VCaP (cell line): ENCODE measurements around the gene PELI1.

ENCODE experiments used
- H3K27ac ChIP-seq: fragments of 450-650 bp; 2 replicates; pipeline ENCODE4 v1.5.1; 2017
- TF ChIP-seq, protein P1 (sequence below): fragments of 450-650 bp; conservative IDR thresholded peaks from 2 replicates; pipeline ENCODE4 v1.5.1; 2017; ENCODE audit warnings: mild to moderate bottlenecking, moderate library complexity

Gene PELI1

DNA sequence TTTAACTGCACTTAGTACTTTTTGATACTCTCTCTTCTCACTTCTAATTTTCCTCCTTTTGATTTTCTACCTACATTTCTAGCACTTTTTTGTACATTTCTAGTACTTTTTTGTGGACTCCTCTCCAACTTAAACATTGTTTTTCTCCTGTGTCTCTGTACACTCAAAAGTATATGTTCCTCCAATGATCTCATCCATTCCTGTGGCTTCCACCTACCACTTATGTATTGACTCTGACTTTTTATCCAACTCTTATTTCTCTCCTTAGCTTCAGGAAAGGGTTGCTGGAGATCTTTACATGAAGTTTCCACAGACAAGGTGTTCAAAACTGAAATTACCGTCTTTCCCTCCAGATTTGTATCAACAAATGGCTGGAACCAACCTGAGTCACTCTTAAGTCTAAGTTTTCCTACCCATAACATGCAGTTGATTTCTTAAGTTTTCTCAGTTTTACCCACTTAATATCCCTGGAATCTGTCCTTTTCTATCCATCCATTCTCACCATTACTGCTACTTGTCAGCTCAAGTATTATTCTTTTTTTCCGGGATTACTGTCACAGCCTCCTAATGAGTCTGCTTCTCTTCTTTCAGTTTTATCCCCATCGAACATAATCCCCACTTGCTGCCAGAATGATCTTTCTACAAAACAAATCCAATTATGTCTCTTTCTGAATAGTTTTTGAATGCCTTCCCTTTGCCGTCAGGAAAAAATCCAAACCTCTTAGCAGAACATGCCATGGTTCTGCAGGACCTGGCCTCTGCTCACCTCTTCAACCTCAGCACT is 22.6 kb upstream of the PELI1 start:
- TF ChIP-seq, protein P1, sequence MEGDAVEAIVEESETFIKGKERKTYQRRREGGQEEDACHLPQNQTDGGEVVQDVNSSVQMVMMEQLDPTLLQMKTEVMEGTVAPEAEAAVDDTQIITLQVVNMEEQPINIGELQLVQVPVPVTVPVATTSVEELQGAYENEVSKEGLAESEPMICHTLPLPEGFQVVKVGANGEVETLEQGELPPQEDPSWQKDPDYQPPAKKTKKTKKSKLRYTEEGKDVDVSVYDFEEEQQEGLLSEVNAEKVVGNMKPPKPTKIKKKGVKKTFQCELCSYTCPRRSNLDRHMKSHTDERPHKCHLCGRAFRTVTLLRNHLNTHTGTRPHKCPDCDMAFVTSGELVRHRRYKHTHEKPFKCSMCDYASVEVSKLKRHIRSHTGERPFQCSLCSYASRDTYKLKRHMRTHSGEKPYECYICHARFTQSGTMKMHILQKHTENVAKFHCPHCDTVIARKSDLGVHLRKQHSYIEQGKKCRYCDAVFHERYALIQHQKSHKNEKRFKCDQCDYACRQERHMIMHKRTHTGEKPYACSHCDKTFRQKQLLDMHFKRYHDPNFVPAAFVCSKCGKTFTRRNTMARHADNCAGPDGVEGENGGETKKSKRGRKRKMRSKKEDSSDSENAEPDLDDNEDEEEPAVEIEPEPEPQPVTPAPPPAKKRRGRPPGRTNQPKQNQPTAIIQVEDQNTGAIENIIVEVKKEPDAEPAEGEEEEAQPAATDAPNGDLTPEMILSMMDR, result no peak

DNA sequence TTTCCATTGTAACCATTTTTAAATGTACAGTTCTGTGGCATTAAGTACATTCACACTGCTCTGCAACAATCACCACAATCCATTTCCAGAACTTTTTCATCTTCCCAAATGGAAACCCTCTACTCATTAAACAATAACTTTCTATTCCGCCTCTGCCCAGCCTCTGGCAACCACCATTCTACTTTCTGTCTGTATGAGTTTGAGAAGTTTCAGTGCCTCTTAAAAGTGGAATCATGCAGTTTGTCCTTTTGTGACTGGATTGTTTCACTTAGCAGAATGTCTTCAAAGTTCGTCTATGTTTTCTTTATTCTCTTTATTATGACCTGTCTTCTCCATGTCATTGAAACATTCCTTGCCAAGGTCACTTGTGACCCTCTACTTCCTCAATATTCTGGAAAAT is 22.0 kb upstream of the PELI1 start:
- H3K27ac ChIP-seq, result no peak overlapping the region
- TF ChIP-seq, protein P1, result no peak

More for the DNA sequence above, 22.6 kb upstream of the PELI1 start:
- H3K27ac ChIP-seq, result no peak overlapping the region

DNA sequence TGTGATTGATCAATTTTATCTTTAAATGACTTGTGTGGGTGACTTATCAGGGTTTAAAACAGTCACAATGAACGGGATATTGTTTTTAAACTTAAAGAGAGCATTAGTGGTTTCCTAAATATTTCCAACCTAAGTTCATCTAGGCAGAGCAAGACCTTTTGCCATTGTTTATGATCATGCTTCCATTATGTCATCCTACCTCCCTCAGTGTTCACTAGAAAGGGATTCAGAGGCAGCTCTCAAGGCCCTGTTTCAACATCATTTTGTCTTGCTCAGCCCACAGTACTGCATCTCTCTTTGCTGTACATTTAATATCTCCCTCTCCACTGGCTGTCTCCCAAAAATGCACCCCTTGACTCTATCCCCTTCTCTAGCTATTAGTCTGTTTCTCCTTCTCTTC is 21.5 kb upstream of the PELI1 start:
- H3K27ac ChIP-seq, result no peak overlapping the region
- TF ChIP-seq, protein P1, result no peak

DNA sequence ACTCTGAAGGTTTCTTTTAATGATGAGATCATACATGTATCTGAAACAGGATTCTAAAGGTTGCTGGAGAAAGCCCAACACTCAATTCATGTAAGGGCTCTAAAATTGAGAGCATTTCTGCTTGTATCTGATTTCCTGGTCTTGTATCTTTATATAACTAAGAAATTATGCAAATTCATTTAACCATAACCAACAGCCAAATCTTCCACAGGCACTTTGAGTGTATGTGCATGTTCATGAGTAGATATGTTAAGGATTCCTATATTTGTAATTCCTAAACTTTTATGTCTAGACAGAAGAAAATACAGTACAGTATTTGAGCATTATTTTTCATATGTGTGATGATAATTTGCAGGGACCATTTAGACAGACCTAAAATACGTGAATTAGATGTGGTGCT is 20.4 kb upstream of the PELI1 start:
- TF ChIP-seq, protein P1, result no peak
- H3K27ac ChIP-seq, result no peak overlapping the region

DNA sequence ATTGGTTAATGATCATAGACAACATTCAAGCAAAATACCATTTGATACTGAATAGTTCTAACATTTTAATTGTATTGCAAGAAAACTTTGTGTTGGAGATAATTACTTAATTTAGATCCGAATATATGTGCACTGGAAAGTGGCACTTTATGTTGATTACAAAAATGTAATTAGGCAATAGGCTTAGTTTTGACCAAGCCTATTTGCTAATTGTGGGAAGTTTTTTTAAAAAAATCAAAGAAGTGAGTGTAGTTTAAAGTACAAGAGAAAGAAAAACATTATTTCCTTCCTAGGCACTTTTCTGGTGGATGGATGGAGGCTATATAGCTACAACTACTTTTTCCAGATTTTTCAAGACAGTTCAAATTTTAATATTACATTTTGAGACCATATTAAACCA is 18.3 kb upstream of the PELI1 start:
- TF ChIP-seq, protein P1, result no peak
- no peak overlapping the region for H3K27ac ChIP-seq

DNA sequence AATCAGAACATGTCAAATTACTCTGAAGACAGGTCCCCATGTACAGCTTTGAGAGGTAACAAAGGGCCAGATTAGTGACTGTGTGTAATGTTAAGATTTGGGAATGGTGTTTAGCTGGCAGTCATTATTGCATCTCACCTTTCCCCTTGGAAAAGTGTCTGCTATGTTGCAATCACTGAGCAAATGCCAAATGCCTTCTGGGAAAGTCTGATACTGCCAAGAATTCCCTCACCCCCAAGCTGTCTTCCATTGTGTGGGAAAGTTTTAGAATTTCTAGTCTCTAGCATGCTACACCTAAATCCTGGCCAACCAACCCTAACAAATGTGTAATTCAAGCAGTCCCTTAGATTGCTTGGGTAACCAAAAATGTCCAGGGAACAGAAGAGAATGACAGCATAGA is 13.6 kb upstream of the PELI1 start:
- TF ChIP-seq, protein P1, result no peak
- no peak overlapping the region for H3K27ac ChIP-seq

DNA sequence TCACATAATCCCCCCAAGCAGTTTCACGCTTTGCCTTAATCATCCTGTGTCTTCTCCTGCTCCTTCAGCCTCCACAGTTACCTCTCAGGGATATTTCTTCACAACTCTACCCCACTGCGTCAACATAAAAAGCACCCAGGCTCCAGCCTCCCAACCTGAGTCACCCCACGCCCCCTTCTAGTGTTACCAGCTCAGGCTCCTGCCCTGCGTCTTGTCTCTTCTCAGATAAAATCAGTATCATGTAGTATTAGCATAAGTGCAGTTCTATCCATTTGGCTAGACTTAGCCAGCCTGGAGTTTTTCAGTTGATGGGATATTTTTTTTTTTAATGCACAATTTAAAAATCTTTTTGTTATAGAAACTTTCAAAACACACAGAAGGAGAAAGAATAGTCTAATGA is 9.6 kb upstream of the PELI1 start:
- TF ChIP-seq, protein P1, result no peak
- H3K27ac ChIP-seq, result no peak overlapping the region
